ENCODE results near the gene REEP3. TPM values are rescaled to one million over a fixed set of nuclear protein-coding genes. Genes with fewer than 3 reads are reported as not detected.

Gene REEP3
- total and polyA plus RNA-seq, 2 experiments from 2014 or later = 69.9 to 72.1 TPM

DNA sequence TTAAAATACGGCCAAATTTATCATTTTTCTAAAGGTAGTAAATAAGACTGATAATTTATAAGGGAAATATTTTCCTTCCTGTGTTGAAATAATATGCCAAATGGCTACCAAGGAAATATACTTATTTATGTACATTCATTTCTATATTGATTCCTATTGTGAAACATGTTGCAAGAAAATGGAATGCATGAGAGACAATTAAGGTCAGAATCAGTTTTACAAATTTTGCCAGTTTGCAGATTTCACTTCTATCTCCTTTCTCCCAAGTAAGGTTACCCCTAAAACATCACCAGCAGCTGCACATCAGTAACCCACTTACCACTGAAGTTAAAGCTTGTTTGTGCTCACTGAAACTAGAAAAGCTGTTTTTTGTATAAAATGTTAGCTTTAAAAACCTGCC is 19.2 kb upstream of the REEP3 start:
- peaks cover 9% of the 10 kb centered on the region; the same call in 1 of the 2 replicates for H3F3A ChIP-seq (ENCODE audit: insufficient read depth)
- no peaks in the 10 kb centered on the region for H3K9me2 ChIP-seq (ENCODE audit: insufficient read depth)
- H3K27ac ChIP-seq = no peak overlapping the region
- peaks cover 100% of the 10 kb centered on the region for H3K79me2 ChIP-seq (ENCODE audit: insufficient read depth)
- TF ChIP-seq EZH2phosphoT487 (IDR thresholded peaks at IDR 0.05; ENCODE audit: insufficient read depth, low read depth) (no peak), EZH2 (IDR thresholded peaks at IDR 0.05; ENCODE audit: insufficient read depth, poor library complexity, severe bottlenecking) (no peak)
- H3K4me3 ChIP-seq = no peak overlapping the region
- H3K4me2 ChIP-seq (ENCODE audit: unreplicated experiment) = no peak overlapping the region
- WGBS, 2 experiments (ENCODE audit: low coverage in 1 of 2, low lambda C conversion rate in 2 of 2, missing lambda C conversion rate in 2 of 2) = 95 to 96% methylated on average over 1 of the region's 1 CpG
- no peak for DNase-seq
- H3K27me3 ChIP-seq (replicated peaks; ENCODE audit: insufficient read depth) = no peaks in the 10 kb centered on the region
- H3K9me3 ChIP-seq (ENCODE audit: low read depth) = no peaks in the 10 kb centered on the region
- H3K36me3 ChIP-seq (ENCODE audit: low read depth) = no peaks in the 10 kb centered on the region
- H3K4me1 ChIP-seq (ENCODE audit: insufficient read depth) = no peaks in the 10 kb centered on the region
- in situ Hi-C loops (cut with MboI) = no loop called here
- no peak overlapping the region for H3K9ac ChIP-seq
- H4K20me1 ChIP-seq (ENCODE audit: insufficient read depth) = 0 out of 2 replicates have a peak, but pooled peaks cover 3% of the 10 kb centered on the region
- H2AFZ ChIP-seq = no peak overlapping the region

DNA sequence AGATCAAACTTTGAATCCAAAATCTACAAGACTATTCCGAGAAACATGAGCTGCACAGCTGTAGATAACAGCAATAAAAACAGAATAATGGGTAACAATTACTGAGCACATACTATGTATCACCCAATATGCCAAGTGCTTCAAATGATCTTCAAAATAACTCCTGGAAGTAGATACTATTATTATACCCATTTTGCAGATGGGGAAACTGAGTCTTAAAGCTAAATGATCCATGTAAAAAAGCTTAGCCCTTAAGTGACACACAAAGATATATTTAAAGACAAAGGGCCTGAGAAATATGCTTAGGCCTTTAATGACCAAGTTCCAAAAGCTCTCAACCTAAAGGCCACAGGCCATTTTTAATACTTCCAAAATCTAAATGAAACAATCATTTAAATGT is 18.4 kb upstream of the REEP3 start:
- in situ Hi-C loops (cut with MboI) = no loop called here
- peaks cover 100% of the 10 kb centered on the region for H3K79me2 ChIP-seq (ENCODE audit: insufficient read depth)
- no peaks in the 10 kb centered on the region for H3K9me3 ChIP-seq (ENCODE audit: low read depth)
- no peak overlapping the region for H2AFZ ChIP-seq
- peaks cover 9% of the 10 kb centered on the region; the same call in 1 of the 2 replicates for H3F3A ChIP-seq (ENCODE audit: insufficient read depth)
- TF ChIP-seq EZH2phosphoT487 (IDR thresholded peaks at IDR 0.05; ENCODE audit: insufficient read depth, low read depth) = no peak
- no peak for TF ChIP-seq EZH2 (IDR thresholded peaks at IDR 0.05; ENCODE audit: insufficient read depth, poor library complexity, severe bottlenecking)
- H3K27me3 ChIP-seq (replicated peaks; ENCODE audit: insufficient read depth) = no peaks in the 10 kb centered on the region
- no peak overlapping the region for H3K4me3 ChIP-seq
- no peaks in the 10 kb centered on the region for H3K4me1 ChIP-seq (ENCODE audit: insufficient read depth)
- WGBS, 2 experiments (ENCODE audit: low coverage in 1 of 2, low lambda C conversion rate in 2 of 2, missing lambda C conversion rate in 2 of 2) = 96 to 100% methylated on average over 1 of the region's 1 CpG
- no peak overlapping the region for H3K9ac ChIP-seq
- DNase-seq = no peak
- H3K36me3 ChIP-seq (ENCODE audit: low read depth) = no peaks in the 10 kb centered on the region
- H3K4me2 ChIP-seq (ENCODE audit: unreplicated experiment) = no peak overlapping the region
- H4K20me1 ChIP-seq (ENCODE audit: insufficient read depth) = 0 out of 2 replicates have a peak, but pooled peaks cover 3% of the 10 kb centered on the region
- no peak overlapping the region for H3K27ac ChIP-seq
- no peaks in the 10 kb centered on the region for H3K9me2 ChIP-seq (ENCODE audit: insufficient read depth)

- 0 out of 2 replicates have a peak, but pooled peaks cover 3% of the 10 kb centered on the region for H4K20me1 ChIP-seq (ENCODE audit: insufficient read depth)
- H3K36me3 ChIP-seq (ENCODE audit: low read depth) = no peaks in the 10 kb centered on the region
- H3K27ac ChIP-seq = no peak overlapping the region
- H3K4me3 ChIP-seq = no peak overlapping the region
- H3K79me2 ChIP-seq (ENCODE audit: insufficient read depth) = peaks cover 100% of the 10 kb centered on the region
- WGBS, 2 experiments (ENCODE audit: low coverage in 1 of 2, low lambda C conversion rate in 2 of 2, missing lambda C conversion rate in 2 of 2) = 38 to 39% methylated on average over 4 of the region's 4 CpGs
- no peak overlapping the region for H2AFZ ChIP-seq
- H3F3A ChIP-seq (ENCODE audit: insufficient read depth) = peaks cover 9% of the 10 kb centered on the region; the same call in 1 of the 2 replicates
- H3K9ac ChIP-seq = no peak overlapping the region
- no peak overlapping the region for H3K4me2 ChIP-seq (ENCODE audit: unreplicated experiment)
- H3K4me1 ChIP-seq (ENCODE audit: insufficient read depth) = no peaks in the 10 kb centered on the region
- H3K9me2 ChIP-seq (ENCODE audit: insufficient read depth) = no peaks in the 10 kb centered on the region
- H3K27me3 ChIP-seq (replicated peaks; ENCODE audit: insufficient read depth) = no peaks in the 10 kb centered on the region
- in situ Hi-C loops (cut with MboI) = no loop called here
- no peak for DNase-seq
- no peaks in the 10 kb centered on the region for H3K9me3 ChIP-seq (ENCODE audit: low read depth)
- TF ChIP-seq EZH2 (IDR thresholded peaks at IDR 0.05; ENCODE audit: insufficient read depth, poor library complexity, severe bottlenecking) = no peak
- TF ChIP-seq EZH2phosphoT487 (IDR thresholded peaks at IDR 0.05; ENCODE audit: insufficient read depth, low read depth) = no peak
These were observed 17.8 kb upstream of the REEP3 start for GRCh38 chr10:63503395-63503794.

- in situ Hi-C loops (cut with MboI) = no loop called here
- Histone ChIP-seq H2AFZ (no peak overlapping the region), H3K9ac (no peak overlapping the region), H4K20me1 (ENCODE audit: insufficient read depth) (0 out of 2 replicates have a peak, but pooled peaks cover 3% of the 10 kb centered on the region), H3K4me3 (no peak overlapping the region), H3K27me3 (replicated peaks; ENCODE audit: insufficient read depth) (no peaks in the 10 kb centered on the region), H3K79me2 (ENCODE audit: insufficient read depth) (peaks cover 100% of the 10 kb centered on the region), H3K36me3 (ENCODE audit: low read depth) (no peaks in the 10 kb centered on the region), H3F3A (ENCODE audit: insufficient read depth) (peaks cover 9% of the 10 kb centered on the region; the same call in 1 of the 2 replicates), H3K4me2 (ENCODE audit: unreplicated experiment) (no peak overlapping the region), H3K27ac (no peak overlapping the region), H3K9me2 (ENCODE audit: insufficient read depth) (no peaks in the 10 kb centered on the region), H3K4me1 (ENCODE audit: insufficient read depth) (no peaks in the 10 kb centered on the region), H3K9me3 (ENCODE audit: low read depth) (no peaks in the 10 kb centered on the region)
- WGBS, 2 experiments (ENCODE audit: low coverage in 1 of 2, low lambda C conversion rate in 2 of 2, missing lambda C conversion rate in 2 of 2) = 82 to 83% methylated on average over 3 of the region's 3 CpGs
- TF ChIP-seq EZH2 (IDR thresholded peaks at IDR 0.05; ENCODE audit: insufficient read depth, poor library complexity, severe bottlenecking) (no peak), EZH2phosphoT487 (IDR thresholded peaks at IDR 0.05; ENCODE audit: insufficient read depth, low read depth) (no peak)
- DNase-seq = no peak
These were observed 16.9 kb upstream of the REEP3 start for GRCh38 chr10:63504145-63504881.
